Lower lobe of right lung (tissue), 2 donors: ENCODE data around the gene RGS6. TPM values are rescaled to one million over a fixed set of nuclear protein-coding genes. Genes with fewer than 3 reads are reported as not detected.

ENCODE experiments used
- ATAC-seq, 2 donors: fragments of 200-7000 bp; cut with Tn5 transposase; one replicate each; pipeline ENCODE4 v1.9.1; 2020 to 2022; ENCODE audit warnings: mild to moderate bottlenecking in 2 of 2, moderate library complexity in 2 of 2
- DNase-seq: peaks from one replicate; pipeline ENCODE4 v3.0.0-alpha.2; 2020
- H3K27ac ChIP-seq: fragments of 200-600 bp; one replicate; pipeline ENCODE4 v1.8.0; 2022
- H3K27me3 ChIP-seq: fragments of 200-600 bp; one replicate; pipeline ENCODE4 v1.8.0; 2022; ENCODE audit warnings: low read depth
- H3K36me3 ChIP-seq: fragments of 200-600 bp; one replicate; pipeline ENCODE4 v1.8.0; 2022; ENCODE audit warnings: mild to moderate bottlenecking
- H3K4me1 ChIP-seq: fragments of 200-600 bp; one replicate; pipeline ENCODE4 v1.8.0; 2022
- H3K4me3 ChIP-seq: fragments of 200-600 bp; one replicate; pipeline ENCODE4 v1.8.0; 2022; ENCODE audit warnings: mild to moderate bottlenecking
- H3K9me3 ChIP-seq: fragments of 200-600 bp; one replicate; pipeline ENCODE4 v1.8.0; 2022
- intact Hi-C: fragments of 100-400 bp; cut with DNase I; formaldehyde crosslinking; loops from one replicate; pipeline ENCODE4 v1.11.0; 2022
- total RNA-seq: library from RNA; stranded (reverse); fragmentation: NEBNext Ultra II Directional; extraction: Animal tissue kit (Norgen Biotek cat#: 25700); gene quantifications from one replicate; pipeline ENCODE4 v1.2.1, GENCODE V29; 2021
- TF ChIP-seq, protein P1 (sequence below): fragments of 200-600 bp; IDR thresholded peaks from one replicate; pipeline ENCODE4 v1.8.0; 2022; ENCODE audit warnings: antibody characterized with exemption, mild to moderate bottlenecking
- donor health status: DM: no; HTN: yes; CAD: no; lungs with severe emphysema.

The RGS6 gene
- total RNA-seq, 1 donor from 2014 or later: 2.5 TPM

DNA sequence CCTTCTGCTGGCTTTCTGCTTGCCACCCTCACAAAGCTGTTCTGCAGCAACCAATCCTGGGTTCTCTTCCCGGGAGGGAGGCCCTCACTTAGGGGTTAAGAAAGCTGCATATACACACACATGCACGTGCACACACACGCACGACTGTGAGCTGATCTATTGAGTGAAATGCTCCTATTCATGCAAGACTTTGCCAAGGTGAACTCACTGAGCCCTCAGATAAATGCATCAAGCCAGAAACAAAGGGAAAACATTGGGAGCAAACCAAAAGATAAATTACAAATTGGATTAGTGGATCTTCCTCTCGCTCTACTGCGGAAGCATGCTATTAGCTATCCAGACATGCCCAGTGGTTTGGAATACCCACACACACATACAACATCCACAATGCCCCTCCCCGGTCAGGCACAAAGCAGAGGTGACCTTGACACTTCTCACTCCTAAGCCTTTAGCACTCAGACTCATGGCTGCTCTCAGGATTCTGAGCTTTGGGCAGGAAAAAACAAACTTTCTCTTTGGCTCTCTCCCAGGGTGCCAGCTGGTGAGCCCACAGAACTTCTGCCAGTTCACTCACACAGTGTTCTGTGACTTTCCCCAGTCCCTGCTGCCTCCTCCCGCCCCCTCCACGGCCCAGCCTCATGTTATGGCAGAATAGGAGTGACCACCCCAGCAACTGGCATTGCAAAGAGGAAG is 641.6 kb downstream of the RGS6 start:
- Histone ChIP-seq H3K27ac (no peak overlapping the region), H3K36me3 (no peaks in the 10 kb centered on the region), H3K4me1 (no peaks in the 10 kb centered on the region), H3K27me3 (peaks cover 8% of the 10 kb centered on the region), H3K9me3 (no peaks in the 10 kb centered on the region), H3K4me3 (no peak overlapping the region)
- TF ChIP-seq, protein P1, sequence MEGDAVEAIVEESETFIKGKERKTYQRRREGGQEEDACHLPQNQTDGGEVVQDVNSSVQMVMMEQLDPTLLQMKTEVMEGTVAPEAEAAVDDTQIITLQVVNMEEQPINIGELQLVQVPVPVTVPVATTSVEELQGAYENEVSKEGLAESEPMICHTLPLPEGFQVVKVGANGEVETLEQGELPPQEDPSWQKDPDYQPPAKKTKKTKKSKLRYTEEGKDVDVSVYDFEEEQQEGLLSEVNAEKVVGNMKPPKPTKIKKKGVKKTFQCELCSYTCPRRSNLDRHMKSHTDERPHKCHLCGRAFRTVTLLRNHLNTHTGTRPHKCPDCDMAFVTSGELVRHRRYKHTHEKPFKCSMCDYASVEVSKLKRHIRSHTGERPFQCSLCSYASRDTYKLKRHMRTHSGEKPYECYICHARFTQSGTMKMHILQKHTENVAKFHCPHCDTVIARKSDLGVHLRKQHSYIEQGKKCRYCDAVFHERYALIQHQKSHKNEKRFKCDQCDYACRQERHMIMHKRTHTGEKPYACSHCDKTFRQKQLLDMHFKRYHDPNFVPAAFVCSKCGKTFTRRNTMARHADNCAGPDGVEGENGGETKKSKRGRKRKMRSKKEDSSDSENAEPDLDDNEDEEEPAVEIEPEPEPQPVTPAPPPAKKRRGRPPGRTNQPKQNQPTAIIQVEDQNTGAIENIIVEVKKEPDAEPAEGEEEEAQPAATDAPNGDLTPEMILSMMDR: no peak
- DNase-seq: no peak
- intact Hi-C loops: no loop called here
- no peak for ATAC-seq

DNA sequence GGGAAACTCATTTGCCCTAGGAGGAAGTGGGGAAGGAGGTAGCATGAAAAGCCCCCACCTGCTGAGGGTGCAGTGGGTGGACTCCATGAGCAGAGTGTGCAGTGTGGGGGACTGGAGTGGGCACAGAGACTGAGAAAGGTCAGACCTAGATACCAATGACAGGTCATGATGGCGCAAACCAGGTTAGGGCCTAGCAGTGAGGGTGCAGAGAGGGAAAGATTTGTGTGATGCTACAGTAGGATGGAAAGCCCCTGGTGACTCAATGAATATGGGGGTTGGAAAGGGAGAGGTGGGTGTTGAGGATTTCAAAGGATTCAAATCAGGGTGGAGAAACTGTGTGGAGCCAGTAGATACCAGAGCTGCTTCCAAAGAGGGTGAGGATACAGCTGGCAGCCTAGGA is 642.5 kb downstream of the RGS6 start:
- Histone ChIP-seq H3K4me3 (no peak overlapping the region), H3K27me3 (peaks cover 8% of the 10 kb centered on the region), H3K4me1 (no peaks in the 10 kb centered on the region), H3K9me3 (no peaks in the 10 kb centered on the region), H3K36me3 (no peaks in the 10 kb centered on the region), H3K27ac (no peak overlapping the region)
- no peak for DNase-seq
- intact Hi-C loops: no loop called here
- ATAC-seq: no peak
- TF ChIP-seq, protein P1: no peak

DNA sequence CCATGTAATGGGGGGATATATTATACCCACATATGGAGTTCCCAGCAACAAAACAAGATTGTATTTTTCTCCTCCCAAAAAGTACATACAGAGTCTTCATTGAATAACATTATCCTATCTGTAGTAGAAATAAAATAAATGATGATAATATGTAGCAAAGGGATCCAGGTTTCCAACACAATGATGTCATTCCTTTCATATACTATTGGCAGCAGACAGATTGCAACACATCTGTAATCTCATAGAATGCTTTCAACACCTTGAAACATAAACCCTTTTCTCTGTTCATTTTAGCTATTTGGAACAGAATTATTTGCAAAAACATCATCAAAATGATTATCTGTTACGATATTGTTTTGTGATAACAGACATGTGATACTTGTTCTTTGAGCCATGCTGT is 644.0 kb downstream of the RGS6 start:
- no peaks in the 10 kb centered on the region for H3K36me3 ChIP-seq
- H3K27ac ChIP-seq: no peak overlapping the region
- H3K4me3 ChIP-seq: no peak overlapping the region
- peaks cover 8% of the 10 kb centered on the region for H3K27me3 ChIP-seq
- no peaks in the 10 kb centered on the region for H3K9me3 ChIP-seq
- no peaks in the 10 kb centered on the region for H3K4me1 ChIP-seq
- no peak for ATAC-seq
- intact Hi-C loops: no loop called here
- TF ChIP-seq, protein P1: no peak
- no peak for DNase-seq

DNA sequence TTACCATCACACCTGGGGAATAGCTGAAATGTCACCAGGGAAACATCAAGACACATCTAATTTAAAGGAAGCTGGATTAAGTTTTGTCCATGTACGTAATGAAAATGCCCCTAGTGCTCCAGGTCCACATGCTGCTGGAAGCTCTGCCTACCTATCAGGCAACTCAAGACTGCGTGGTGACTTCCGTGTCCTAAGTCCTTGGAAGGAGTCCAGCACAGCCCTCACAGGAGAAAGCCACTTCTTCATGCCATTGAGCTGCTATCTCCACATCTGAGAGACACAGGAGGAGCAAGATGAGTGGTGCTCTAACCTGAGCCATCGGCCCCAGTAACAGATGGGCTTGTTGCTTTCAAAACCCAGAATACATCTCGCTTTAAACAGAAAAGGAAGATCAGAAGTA is 645.3 kb downstream of the RGS6 start:
- Histone ChIP-seq H3K4me1 (no peaks in the 10 kb centered on the region), H3K27ac (no peak overlapping the region), H3K27me3 (peaks cover 8% of the 10 kb centered on the region), H3K9me3 (no peaks in the 10 kb centered on the region), H3K4me3 (no peak overlapping the region), H3K36me3 (no peaks in the 10 kb centered on the region)
- intact Hi-C loops: no loop called here
- ATAC-seq (no peak), DNase-seq (no peak)
- TF ChIP-seq, protein P1: no peak

DNA sequence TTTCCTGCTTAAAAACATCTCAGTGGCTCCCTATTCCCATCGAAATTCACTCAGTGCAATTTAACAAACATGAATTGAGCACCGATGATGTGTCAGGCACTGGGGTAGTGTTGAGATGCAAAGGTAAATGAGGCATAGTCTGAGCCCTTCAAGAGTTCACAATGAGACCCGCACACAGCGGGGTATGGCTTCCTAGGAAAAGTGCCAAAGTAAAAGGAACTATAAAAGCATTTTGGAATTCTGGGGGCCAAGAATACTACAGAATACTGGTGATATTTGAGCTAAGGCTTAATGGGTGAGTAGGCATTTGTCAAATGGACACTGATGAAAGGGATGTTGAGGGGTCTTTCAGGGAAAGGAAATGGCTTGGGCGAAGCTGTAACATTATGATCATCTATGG is 646.3 kb downstream of the RGS6 start:
- intact Hi-C loops: no loop called here
- no peak for DNase-seq
- Histone ChIP-seq H3K4me1 (no peaks in the 10 kb centered on the region), H3K27ac (no peak overlapping the region), H3K27me3 (peaks cover 12% of the 10 kb centered on the region), H3K36me3 (no peaks in the 10 kb centered on the region), H3K4me3 (no peak overlapping the region), H3K9me3 (no peaks in the 10 kb centered on the region)
- TF ChIP-seq, protein P1: no peak
- ATAC-seq: no peak
